Activated T-helper 17 cell treated with anti-CD3 and anti-CD28 coated beads, Interleukin-2, amount 50 U/mL, for 72 hours (primary cell): Measurements from ENCODE around the gene PRDX3. TPM values are rescaled to one million over a fixed set of nuclear protein-coding genes. Genes with fewer than 3 reads are reported as not detected.

Source experiments
- ATAC-seq: fragments of 150-1000 bp; cut with Tn5 transposase; replicated peaks from 2 replicates; pipeline ENCODE4 v1.10.0; 2021; ENCODE audit warnings: mild to moderate bottlenecking, moderate library complexity
- H3K27ac Mint-ChIP-seq: one replicate; pipeline ENCODE4 v1.8.0; 2022; ENCODE audit warnings: mixed read lengths
- H3K27me3 Mint-ChIP-seq: one replicate; pipeline ENCODE4 v1.8.0; 2022; ENCODE audit warnings: mixed read lengths
- H3K36me3 Mint-ChIP-seq: one replicate; pipeline ENCODE4 v1.8.0; 2022; ENCODE audit warnings: low read depth, mild to moderate bottlenecking, mixed read lengths
- H3K4me1 Mint-ChIP-seq: one replicate; pipeline ENCODE4 v1.8.0; 2022; ENCODE audit warnings: mixed read lengths
- H3K4me3 Mint-ChIP-seq: one replicate; pipeline ENCODE4 v1.8.0; 2022; ENCODE audit warnings: mild to moderate bottlenecking, mixed read lengths
- H3K9me3 Mint-ChIP-seq: one replicate; pipeline ENCODE4 v1.8.0; 2022; ENCODE audit warnings: mixed read lengths
- total RNA-seq, 2 donors: library from RNA; stranded (reverse); gene quantifications; one replicate each; pipeline ENCODE4 v1.2.3, GENCODE V29; 2022

Gene PRDX3
- total RNA-seq: 100 to 1,000 TPM; 141 to 239 TPM

- Mint-ChIP-seq H3K4me3 (peak within 1 kb of the TSS; percentile 99), H3K27me3 (no peaks in the 10 kb centered on the region)
Measured at GRCh38 chr10:119178372-119179119, at the start of gene PRDX3. Gene PRDX3, minus strand, starts transcription at chr10:119178812. Its CDS starts 22 bp downstream, at chr10:119178790.

GRCh38 chr10:119227825-119228224 lies 49.2 kb upstream of the PRDX3 start:
- ATAC-seq: no peak
- H3K4me1 Mint-ChIP-seq: peaks cover 19% of the 10 kb centered on the region

More at GRCh38 chr10:119178372-119179119, at the start of gene PRDX3:
- H3K27ac Mint-ChIP-seq: peak within 1 kb of the TSS; percentile 100
- peaks cover 25% of the 10 kb centered on the region for H3K4me1 Mint-ChIP-seq
- peaks cover 50% of the 10 kb centered on the region for H3K36me3 Mint-ChIP-seq
- peak; percentile 93 for ATAC-seq
- no peaks in the 10 kb centered on the region for H3K9me3 Mint-ChIP-seq

DNA sequence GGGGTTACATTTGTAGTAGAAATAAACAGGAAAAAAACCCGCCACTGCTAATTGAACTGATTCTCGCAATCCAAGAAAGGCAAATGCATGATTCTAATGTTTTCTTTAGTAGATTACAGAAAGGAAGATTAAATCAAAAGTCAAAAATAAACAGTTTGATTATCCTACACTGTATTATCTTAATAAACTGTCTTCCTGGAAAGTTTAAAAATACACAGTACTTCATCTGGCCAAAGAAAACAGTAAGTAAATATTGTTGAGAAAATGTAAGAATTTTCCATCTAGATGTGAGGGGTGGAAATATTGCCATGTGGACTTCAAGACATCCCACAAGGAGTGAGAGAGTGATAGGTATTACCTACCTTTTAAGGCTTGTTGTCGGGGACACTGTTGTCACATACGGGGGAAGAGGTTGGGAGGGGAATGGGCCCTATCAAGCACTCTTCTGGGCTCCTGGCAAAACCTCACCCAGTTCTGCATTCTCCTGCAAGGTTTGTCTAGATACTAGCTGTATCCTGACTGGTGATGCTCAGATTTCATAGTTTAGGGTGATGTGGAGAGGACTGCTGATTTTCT lies 46.6 kb upstream of the PRDX3 start:
- H3K36me3 Mint-ChIP-seq: no peaks in the 10 kb centered on the region
- no peak overlapping the region for H3K4me3 Mint-ChIP-seq
- no peaks in the 10 kb centered on the region for H3K27me3 Mint-ChIP-seq
- peaks cover 6% of the 10 kb centered on the region for H3K9me3 Mint-ChIP-seq
- no peak for ATAC-seq
- no peak overlapping the region for H3K27ac Mint-ChIP-seq
- H3K4me1 Mint-ChIP-seq: peaks cover 20% of the 10 kb centered on the region

More at GRCh38 chr10:119227825-119228224, 49.2 kb upstream of the PRDX3 start:
- Mint-ChIP-seq H3K27ac (no peak overlapping the region), H3K27me3 (no peaks in the 10 kb centered on the region), H3K36me3 (peaks cover 10% of the 10 kb centered on the region), H3K4me3 (no peak overlapping the region), H3K9me3 (peaks cover 10% of the 10 kb centered on the region)

GRCh38 chr10:119222966-119223386 lies 44.4 kb upstream of the PRDX3 start:
- Mint-ChIP-seq H3K9me3 (no peaks in the 10 kb centered on the region), H3K4me1 (peaks cover 14% of the 10 kb centered on the region), H3K27me3 (no peaks in the 10 kb centered on the region), H3K36me3 (no peaks in the 10 kb centered on the region), H3K4me3 (no peak overlapping the region), H3K27ac (no peak overlapping the region)
- no peak for ATAC-seq

DNA sequence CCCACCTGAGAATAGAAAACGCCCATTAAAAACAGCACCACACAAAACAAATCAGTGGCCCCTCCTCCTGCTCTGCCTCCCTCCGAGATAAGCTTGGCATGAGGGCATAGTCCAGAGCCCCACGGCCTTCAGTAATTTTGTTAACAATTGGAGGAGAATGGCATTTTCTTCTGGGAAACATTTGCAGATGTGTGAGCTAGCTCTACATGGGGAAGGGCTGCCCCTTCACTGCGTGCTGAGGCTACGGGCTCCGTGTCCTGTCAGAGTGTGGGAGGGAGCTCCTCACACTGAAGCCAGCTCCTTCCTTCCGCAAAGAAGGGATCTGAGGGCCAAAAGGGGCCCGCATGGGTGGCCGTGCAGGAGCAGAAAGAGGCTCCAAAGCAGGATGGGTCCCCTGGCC lies 43.9 kb upstream of the PRDX3 start:
- H3K9me3 Mint-ChIP-seq: no peaks in the 10 kb centered on the region
- peaks cover 14% of the 10 kb centered on the region for H3K4me1 Mint-ChIP-seq
- ATAC-seq: no peak
- H3K27me3 Mint-ChIP-seq: no peaks in the 10 kb centered on the region
- H3K36me3 Mint-ChIP-seq: no peaks in the 10 kb centered on the region
- no peak overlapping the region for H3K4me3 Mint-ChIP-seq
- peak overlapping the region; percentile 68 for H3K27ac Mint-ChIP-seq

DNA sequence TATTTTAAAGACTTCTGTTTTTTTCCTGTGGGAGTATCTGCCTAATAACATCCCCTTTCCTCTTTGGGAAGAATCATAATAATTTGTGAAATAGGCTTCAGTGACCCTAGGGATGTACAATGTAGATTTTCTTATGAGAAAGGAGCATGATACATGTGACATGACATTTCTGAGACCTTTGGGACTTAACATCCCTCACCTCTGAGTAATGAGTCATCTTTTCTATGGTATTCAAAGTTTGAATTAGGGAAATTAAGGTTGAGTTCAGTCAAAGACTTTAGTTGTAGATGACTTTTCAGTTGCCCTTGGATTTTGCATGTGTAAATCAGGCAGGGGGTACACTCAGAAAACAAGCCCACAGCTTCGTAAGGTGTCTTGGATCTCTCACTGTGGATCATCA lies 43.1 kb upstream of the PRDX3 start:
- H3K9me3 Mint-ChIP-seq: no peaks in the 10 kb centered on the region
- no peaks in the 10 kb centered on the region for H3K27me3 Mint-ChIP-seq
- H3K27ac Mint-ChIP-seq: peak overlapping the region; percentile 68
- ATAC-seq: peak; percentile 94
- H3K4me3 Mint-ChIP-seq: peak overlapping the region; percentile 35
- no peaks in the 10 kb centered on the region for H3K36me3 Mint-ChIP-seq
- H3K4me1 Mint-ChIP-seq: peaks cover 14% of the 10 kb centered on the region

GRCh38 chr10:119221201-119221600 lies 42.6 kb upstream of the PRDX3 start:
- Mint-ChIP-seq H3K36me3 (no peaks in the 10 kb centered on the region), H3K27ac (no peak overlapping the region), H3K27me3 (no peaks in the 10 kb centered on the region), H3K9me3 (no peaks in the 10 kb centered on the region), H3K4me1 (peaks cover 14% of the 10 kb centered on the region), H3K4me3 (no peak overlapping the region)
- no peak for ATAC-seq

GRCh38 chr10:119219871-119220270 lies 41.3 kb upstream of the PRDX3 start:
- ATAC-seq: no peak
- no peak overlapping the region for H3K4me3 Mint-ChIP-seq
- H3K27me3 Mint-ChIP-seq: no peaks in the 10 kb centered on the region
- H3K9me3 Mint-ChIP-seq: no peaks in the 10 kb centered on the region
- H3K36me3 Mint-ChIP-seq: no peaks in the 10 kb centered on the region
- no peak overlapping the region for H3K27ac Mint-ChIP-seq
- H3K4me1 Mint-ChIP-seq: peaks cover 14% of the 10 kb centered on the region

GRCh38 chr10:119217991-119218490 lies 39.4 kb upstream of the PRDX3 start:
- no peak for ATAC-seq
- H3K4me3 Mint-ChIP-seq: no peak overlapping the region
- H3K36me3 Mint-ChIP-seq: peaks cover under 1% of the 10 kb centered on the region
- H3K9me3 Mint-ChIP-seq: no peaks in the 10 kb centered on the region
- H3K27me3 Mint-ChIP-seq: no peaks in the 10 kb centered on the region
- H3K27ac Mint-ChIP-seq: no peak overlapping the region
- peaks cover 14% of the 10 kb centered on the region for H3K4me1 Mint-ChIP-seq

DNA sequence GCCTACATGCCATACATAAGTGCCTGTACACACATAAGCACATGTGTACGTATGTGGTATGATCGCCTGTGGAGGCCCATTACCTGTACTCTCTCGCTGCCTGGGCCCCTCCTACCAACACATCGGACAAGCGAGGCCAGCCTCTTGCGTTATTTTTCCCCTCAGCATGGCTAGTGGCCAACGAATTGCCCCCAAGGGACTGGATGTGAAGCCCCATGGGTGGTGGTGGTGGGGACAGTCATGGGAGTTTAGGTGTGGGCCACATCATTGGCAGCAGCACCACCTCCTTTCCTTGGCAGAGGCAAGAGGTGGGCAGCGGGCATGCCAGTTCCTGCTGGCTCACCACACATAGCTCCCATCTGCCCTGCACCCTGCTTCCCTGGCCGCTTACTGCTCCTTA lies 38.8 kb upstream of the PRDX3 start:
- H3K4me1 Mint-ChIP-seq: peaks cover 19% of the 10 kb centered on the region
- no peak for ATAC-seq
- no peak overlapping the region for H3K4me3 Mint-ChIP-seq
- H3K27ac Mint-ChIP-seq: no peak overlapping the region
- H3K36me3 Mint-ChIP-seq: peaks cover 7% of the 10 kb centered on the region
- no peaks in the 10 kb centered on the region for H3K9me3 Mint-ChIP-seq
- H3K27me3 Mint-ChIP-seq: no peaks in the 10 kb centered on the region

DNA sequence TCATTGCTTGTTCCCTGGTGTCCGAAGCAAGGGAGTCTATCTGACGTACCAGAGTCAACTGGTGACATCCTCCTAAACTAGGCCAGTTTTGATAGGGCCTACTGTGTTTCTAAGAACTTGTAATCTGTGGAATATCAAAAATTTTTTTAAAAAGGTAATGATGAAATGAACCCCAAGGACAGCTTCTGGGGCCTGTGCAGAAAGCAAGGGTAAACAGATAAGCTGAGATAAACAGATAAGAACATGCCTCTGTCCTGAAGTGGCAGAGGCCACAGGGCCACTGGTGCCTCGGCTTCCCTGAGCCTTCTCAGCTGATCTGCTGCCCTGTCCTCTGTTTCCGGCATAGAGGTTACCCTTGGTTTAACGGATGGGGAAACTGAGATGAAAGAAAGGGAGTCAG lies 37.5 kb upstream of the PRDX3 start:
- no peaks in the 10 kb centered on the region for H3K9me3 Mint-ChIP-seq
- peaks cover 8% of the 10 kb centered on the region for H3K36me3 Mint-ChIP-seq
- H3K27ac Mint-ChIP-seq: no peak overlapping the region
- H3K4me1 Mint-ChIP-seq: peaks cover 14% of the 10 kb centered on the region
- ATAC-seq: no peak
- no peaks in the 10 kb centered on the region for H3K27me3 Mint-ChIP-seq
- no peak overlapping the region for H3K4me3 Mint-ChIP-seq

DNA sequence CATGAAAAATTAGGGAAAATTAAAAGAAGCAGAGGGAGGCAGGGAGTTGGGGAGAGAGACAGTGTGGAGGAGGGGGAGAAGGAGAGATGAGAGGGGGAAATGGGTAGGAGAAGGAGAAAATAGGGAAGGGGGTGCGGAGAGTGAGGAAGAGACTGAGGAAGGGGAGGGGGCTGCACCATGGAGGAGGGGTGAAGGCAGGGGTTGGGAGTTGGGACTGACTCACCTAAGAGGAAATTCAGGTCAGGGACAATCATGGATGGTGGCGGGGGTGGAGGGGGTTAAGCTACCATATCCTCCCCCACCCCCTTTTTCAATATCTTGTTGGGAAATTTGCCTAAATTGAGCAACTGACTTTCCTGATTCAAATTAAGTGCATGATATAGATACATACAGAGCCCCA lies 36.8 kb upstream of the PRDX3 start:
- Mint-ChIP-seq H3K4me3 (no peak overlapping the region), H3K36me3 (peaks cover 8% of the 10 kb centered on the region), H3K4me1 (peaks cover 17% of the 10 kb centered on the region), H3K27me3 (no peaks in the 10 kb centered on the region), H3K27ac (no peak overlapping the region), H3K9me3 (no peaks in the 10 kb centered on the region)
- ATAC-seq: no peak

GRCh38 chr10:119211625-119212441 lies 33.2 kb upstream of the PRDX3 start:
- no peaks in the 10 kb centered on the region for H3K9me3 Mint-ChIP-seq
- peaks cover 24% of the 10 kb centered on the region for H3K4me1 Mint-ChIP-seq
- no peaks in the 10 kb centered on the region for H3K27me3 Mint-ChIP-seq
- peak overlapping the region; percentile 84 for H3K27ac Mint-ChIP-seq
- peak overlapping the region; percentile 85 for H3K4me3 Mint-ChIP-seq
- H3K36me3 Mint-ChIP-seq: peaks cover 8% of the 10 kb centered on the region
- ATAC-seq: no peak

DNA sequence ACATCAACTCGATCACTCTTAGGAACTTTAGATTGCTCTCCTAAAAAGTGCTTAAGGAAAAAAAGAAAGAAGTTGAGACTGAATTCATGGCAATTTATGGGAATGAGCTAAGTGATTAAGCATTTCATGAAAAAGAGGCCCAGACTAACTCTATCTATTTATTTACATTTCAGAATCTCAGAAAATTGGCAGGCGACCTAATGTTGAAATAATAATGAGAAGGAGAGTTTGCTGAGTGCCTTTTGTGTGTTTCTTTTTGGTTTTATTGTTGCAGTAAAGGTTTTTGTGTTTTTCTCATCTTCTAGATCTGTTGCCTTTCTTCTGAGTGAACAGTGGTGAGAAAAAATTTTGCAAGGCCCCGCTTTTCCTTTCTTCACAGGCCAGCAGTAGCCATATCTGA lies 32.6 kb upstream of the PRDX3 start:
- no peaks in the 10 kb centered on the region for H3K27me3 Mint-ChIP-seq
- peak overlapping the region; percentile 85 for H3K4me3 Mint-ChIP-seq
- peaks cover 27% of the 10 kb centered on the region for H3K4me1 Mint-ChIP-seq
- peaks cover 8% of the 10 kb centered on the region for H3K36me3 Mint-ChIP-seq
- H3K27ac Mint-ChIP-seq: peak overlapping the region; percentile 84
- H3K9me3 Mint-ChIP-seq: no peaks in the 10 kb centered on the region
- no peak for ATAC-seq
